GM19351 (cell line): ENCODE measurements around the gene COL23A1.

ENCODE experiments used
- ATAC-seq: cut with Tn5 transposase; IDR thresholded peaks from one replicate; pipeline ENCODE4 v1.9.1; 2021; ENCODE audit warnings: mild to moderate bottlenecking, moderate library complexity; ENCODE audit not compliant: unreplicated experiment

COL23A1 gene

GRCh38 chr5:178291969-178292825, 298.0 kb downstream of the COL23A1 start:
- no peak for ATAC-seq

- ATAC-seq: no peak
Measured at GRCh38 chr5:178291161-178291561, 299.0 kb downstream of the COL23A1 start.

GRCh38 chr5:178290376-178290775, 299.8 kb downstream of the COL23A1 start:
- no peak for ATAC-seq

- no peak for ATAC-seq
Measured at GRCh38 chr5:178289438-178289837, 300.8 kb downstream of the COL23A1 start.

- no peak for ATAC-seq
Measured at GRCh38 chr5:178288401-178289368, 301.5 kb downstream of the COL23A1 start.

GRCh38 chr5:178287791-178288105, 302.4 kb downstream of the COL23A1 start:
- no peak for ATAC-seq

GRCh38 chr5:178287091-178287790, 303.0 kb downstream of the COL23A1 start:
- no peak for ATAC-seq

- no peak for ATAC-seq
Measured at GRCh38 chr5:178286226-178287090, 303.7 kb downstream of the COL23A1 start.

- no peak for ATAC-seq
Measured at GRCh38 chr5:178285399-178286225, 304.6 kb downstream of the COL23A1 start.

- no peak for ATAC-seq
Measured at GRCh38 chr5:178284996-178285395, 305.2 kb downstream of the COL23A1 start.

GRCh38 chr5:178284093-178284675, 306.0 kb downstream of the COL23A1 start:
- no peak for ATAC-seq

GRCh38 chr5:178283520-178283919, 306.7 kb downstream of the COL23A1 start:
- no peak for ATAC-seq

GRCh38 chr5:178282391-178282790, 307.8 kb downstream of the COL23A1 start:
- no peak for ATAC-seq

- no peak for ATAC-seq
Measured at GRCh38 chr5:178281331-178281730, 308.9 kb downstream of the COL23A1 start.

GRCh38 chr5:178280631-178281030, 309.6 kb downstream of the COL23A1 start:
- no peak for ATAC-seq

- peak; percentile 84 for ATAC-seq
Measured at GRCh38 chr5:178279723-178280438, 310.3 kb downstream of the COL23A1 start.

GRCh38 chr5:178279026-178279722, 311.0 kb downstream of the COL23A1 start:
- no peak for ATAC-seq
